ENCODE measurements around the gene OCEL1.

The OCEL1 gene

DNA sequence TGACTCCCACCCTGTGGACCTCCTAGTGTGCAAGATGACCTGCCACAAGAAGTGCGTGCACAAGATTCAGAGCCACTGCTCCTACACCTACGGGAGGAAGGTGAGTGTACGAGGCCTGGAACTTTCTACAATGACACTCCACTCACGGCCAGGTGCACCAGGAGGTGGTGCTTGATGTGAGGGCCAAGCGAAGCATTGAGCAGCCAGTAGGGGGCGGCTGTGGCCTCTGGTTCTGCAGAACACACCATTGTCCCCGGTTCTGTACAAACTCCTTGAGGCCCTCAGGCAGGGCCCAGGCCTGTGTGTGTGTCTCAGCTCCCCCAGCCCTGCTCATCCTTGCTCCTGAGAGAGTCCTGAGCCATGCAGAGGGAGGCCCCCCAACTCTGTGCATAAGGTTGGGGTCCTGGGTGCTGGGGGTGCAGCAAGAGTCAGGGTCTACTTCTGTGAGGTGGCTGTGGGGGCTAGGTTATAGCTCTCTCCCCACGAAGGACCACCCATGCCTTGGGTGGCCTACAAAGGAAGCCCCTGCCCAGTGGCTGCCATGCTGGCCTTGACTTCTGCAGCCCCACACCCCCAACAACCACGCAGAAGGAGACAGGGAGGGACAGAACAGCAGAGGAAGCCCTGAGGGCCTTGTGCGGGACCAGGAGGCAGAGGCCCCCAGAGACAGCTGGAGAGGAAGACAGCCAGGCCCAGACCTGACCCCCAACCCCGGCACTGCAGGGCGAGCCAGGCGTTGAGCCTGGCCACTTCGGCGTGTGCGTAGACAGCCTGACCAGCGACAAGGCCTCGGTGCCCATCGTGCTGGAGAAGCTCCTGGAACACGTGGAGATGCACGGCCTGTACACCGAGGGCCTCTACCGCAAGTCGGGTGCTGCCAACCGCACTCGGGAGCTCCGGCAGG is 20.5 kb upstream of the OCEL1 start:
- TF ChIP-seq POLR2A (IDR thresholded peaks at IDR 0.05; ENCODE audit: extremely low read depth, insufficient read length) (no peak), MYC (IDR thresholded peaks at IDR 0.05; ENCODE audit: low read depth, low read length) (no peak)
- TF ChIP-seq, protein P1, sequence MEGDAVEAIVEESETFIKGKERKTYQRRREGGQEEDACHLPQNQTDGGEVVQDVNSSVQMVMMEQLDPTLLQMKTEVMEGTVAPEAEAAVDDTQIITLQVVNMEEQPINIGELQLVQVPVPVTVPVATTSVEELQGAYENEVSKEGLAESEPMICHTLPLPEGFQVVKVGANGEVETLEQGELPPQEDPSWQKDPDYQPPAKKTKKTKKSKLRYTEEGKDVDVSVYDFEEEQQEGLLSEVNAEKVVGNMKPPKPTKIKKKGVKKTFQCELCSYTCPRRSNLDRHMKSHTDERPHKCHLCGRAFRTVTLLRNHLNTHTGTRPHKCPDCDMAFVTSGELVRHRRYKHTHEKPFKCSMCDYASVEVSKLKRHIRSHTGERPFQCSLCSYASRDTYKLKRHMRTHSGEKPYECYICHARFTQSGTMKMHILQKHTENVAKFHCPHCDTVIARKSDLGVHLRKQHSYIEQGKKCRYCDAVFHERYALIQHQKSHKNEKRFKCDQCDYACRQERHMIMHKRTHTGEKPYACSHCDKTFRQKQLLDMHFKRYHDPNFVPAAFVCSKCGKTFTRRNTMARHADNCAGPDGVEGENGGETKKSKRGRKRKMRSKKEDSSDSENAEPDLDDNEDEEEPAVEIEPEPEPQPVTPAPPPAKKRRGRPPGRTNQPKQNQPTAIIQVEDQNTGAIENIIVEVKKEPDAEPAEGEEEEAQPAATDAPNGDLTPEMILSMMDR (IDR thresholded peaks at IDR 0.05; ENCODE audit: low read depth, low read length), result peak; percentile 83
- TF ChIP-seq, protein P2, sequence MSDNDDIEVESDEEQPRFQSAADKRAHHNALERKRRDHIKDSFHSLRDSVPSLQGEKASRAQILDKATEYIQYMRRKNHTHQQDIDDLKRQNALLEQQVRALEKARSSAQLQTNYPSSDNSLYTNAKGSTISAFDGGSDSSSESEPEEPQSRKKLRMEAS (IDR thresholded peaks at IDR 0.05; ENCODE audit: low read depth, low read length), result no peak
- peak; percentile 67 for DNase-seq (ENCODE audit: low read depth)
- H3K4me3 ChIP-seq (ENCODE audit: low read depth, low read length), result no peak overlapping the region

DNA sequence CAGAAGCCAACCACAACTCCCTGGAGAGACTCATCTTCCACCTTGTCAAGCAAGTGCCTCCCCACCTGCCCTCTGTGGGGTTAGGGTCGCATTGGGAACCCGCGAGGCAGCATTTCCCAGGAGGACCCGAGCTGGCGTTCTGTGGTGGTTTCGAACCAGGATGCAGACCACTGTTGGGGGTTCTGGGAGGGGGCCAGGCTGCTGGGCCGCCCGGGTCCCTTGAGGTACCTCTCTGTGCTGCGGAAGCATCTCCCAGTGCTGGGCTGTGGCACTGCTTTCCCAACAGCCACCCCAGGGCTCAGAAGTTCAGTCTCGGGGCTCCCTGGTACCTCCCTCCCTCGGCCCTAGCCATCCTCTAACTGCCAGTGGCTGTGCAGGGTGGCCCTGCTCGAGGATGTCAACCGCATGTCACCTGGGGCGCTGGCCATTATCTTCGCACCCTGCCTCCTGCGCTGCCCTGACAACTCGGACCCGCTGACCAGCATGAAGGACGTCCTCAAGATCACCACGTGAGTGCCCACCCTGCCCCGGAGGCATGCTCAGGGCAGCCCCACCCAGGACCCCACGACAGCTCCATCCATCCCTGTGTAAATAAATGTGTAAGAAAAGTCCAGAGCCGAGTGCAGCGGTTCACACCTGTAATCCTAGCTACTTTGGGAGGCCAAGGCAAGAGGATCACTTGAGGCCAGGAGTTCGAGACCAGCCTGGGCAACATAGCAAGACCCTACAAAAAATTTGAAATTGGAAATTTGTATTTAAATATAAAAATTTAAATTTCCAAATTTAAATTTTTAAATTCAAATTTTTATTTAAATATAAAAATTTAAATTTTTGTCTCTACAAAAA is 19.1 kb upstream of the OCEL1 start:
- no peak for DNase-seq (ENCODE audit: low read depth)
- TF ChIP-seq, protein P1 (IDR thresholded peaks at IDR 0.05; ENCODE audit: low read depth, low read length), result no peak
- TF ChIP-seq, protein P2 (IDR thresholded peaks at IDR 0.05; ENCODE audit: low read depth, low read length), result no peak
- TF ChIP-seq MYC (IDR thresholded peaks at IDR 0.05; ENCODE audit: low read depth, low read length) (no peak), POLR2A (IDR thresholded peaks at IDR 0.05; ENCODE audit: extremely low read depth, insufficient read length) (no peak)
- H3K4me3 ChIP-seq (ENCODE audit: low read depth, low read length), result no peak overlapping the region

DNA sequence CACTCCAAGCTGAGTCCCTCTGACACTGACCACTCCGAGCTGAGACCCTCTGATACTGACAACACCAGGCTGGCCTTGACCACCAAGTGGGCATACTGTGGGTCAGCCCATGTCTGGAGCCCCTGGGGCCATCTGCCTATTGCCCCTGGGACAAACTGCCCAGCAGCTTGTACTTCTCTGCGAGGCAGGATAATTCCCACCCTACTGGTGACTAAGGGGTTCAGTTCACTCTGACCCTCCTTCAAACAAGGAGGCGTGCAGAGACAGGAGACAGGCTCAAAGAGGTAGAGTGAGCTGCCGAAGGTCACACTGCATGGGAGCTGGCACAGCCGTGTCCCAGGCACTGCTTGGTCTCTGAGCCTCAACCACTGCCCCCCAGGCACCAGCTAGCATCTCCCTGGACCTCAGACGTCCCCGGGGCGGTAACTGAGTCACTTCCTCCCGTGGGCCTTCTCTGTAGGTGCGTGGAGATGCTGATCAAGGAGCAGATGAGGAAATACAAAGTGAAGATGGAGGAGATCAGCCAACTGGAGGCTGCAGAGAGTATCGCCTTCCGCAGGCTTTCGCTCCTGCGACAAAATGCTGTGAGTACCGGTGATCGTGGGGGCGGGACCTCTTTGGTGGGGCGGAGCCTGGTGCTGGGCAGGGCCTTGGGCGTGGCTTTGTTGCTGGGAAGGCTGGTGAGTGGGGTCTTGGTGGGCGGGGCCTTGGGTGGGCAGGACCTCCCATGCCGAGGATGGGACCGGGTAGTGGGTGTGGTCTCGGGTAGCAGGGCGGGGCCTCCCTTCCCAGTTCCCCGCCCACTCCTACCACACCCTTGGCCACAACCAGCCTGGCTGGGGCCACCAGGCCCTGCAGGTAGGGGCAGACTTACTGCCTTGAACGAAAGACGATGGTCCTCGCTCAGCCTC is 16.6 kb upstream of the OCEL1 start:
- H3K4me3 ChIP-seq (ENCODE audit: low read depth, low read length), result no peak overlapping the region
- TF ChIP-seq, protein P2 (IDR thresholded peaks at IDR 0.05; ENCODE audit: low read depth, low read length), result no peak
- TF ChIP-seq MYC (IDR thresholded peaks at IDR 0.05; ENCODE audit: low read depth, low read length) (no peak), POLR2A (IDR thresholded peaks at IDR 0.05; ENCODE audit: extremely low read depth, insufficient read length) (no peak)
- TF ChIP-seq, protein P1 (IDR thresholded peaks at IDR 0.05; ENCODE audit: low read depth, low read length), result no peak
- peak; percentile 76 for DNase-seq (ENCODE audit: low read depth)

DNA sequence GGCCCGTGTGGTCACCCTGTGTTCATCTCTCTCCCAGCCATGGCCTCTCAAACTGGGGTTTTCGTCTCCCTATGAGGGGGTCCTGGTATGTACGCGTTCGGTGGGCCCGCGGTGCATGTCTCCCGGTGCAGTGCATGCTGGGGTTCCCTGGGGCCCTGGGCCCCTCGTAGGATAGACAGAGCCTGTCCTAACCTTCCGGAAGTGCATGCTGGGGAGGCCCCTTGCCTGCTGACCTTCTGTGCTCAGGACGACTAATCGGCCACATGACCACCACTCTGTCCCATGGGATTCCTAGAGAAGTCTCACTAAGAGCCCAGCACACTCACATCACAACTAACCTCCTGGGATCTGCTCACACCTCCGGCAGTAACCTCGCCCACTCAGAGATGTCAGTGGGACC is 15.7 kb upstream of the OCEL1 start:
- no peak for DNase-seq (ENCODE audit: low read depth)
- no peak overlapping the region for H3K4me3 ChIP-seq (ENCODE audit: low read depth, low read length)
- no peak for TF ChIP-seq POLR2A (IDR thresholded peaks at IDR 0.05; ENCODE audit: extremely low read depth, insufficient read length)
- TF ChIP-seq, protein P2 (IDR thresholded peaks at IDR 0.05; ENCODE audit: low read depth, low read length), result no peak

DNA sequence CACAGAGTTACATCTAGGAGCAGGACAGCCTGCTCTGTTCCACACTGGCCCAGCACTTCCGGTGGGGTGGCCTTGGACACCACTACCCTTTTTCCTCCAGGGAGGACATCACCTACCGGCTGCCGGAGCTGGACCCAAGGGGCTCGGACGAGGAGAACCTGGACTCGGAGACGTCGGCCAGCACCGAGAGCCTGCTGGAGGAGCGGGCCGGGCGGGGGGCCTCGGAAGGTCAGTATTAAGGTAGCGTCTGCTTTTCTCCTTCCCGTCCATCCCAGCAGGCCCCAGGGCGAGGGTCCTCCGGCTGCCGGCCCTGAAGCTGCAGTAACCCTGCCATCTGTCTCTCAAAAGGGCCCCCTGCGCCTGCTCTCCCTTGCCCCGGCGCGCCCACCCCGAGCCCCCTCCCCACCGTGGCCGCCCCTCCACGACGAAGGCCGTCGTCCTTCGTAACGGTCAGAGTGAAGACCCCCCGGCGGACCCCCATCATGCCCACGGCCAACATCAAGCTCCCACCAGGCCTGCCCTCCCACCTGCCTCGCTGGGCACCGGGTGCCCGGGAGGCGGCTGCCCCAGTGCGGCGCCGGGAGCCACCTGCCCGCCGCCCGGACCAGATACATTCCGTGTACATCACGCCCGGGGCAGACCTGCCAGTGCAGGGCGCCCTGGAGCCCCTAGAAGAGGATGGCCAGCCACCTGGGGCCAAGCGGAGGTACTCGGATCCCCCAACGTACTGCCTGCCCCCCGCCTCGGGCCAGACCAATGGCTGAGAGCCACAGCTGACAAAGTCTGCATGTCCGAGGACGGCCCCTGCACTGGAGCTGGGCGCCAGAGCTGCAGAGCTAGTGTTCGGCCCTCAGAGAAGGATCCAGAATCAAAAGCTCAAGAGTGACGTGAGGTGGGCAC is 14.2 kb upstream of the OCEL1 start:
- no peak overlapping the region for H3K4me3 ChIP-seq (ENCODE audit: low read depth, low read length)
- TF ChIP-seq MYC (IDR thresholded peaks at IDR 0.05; ENCODE audit: low read depth, low read length) (no peak), POLR2A (IDR thresholded peaks at IDR 0.05; ENCODE audit: extremely low read depth, insufficient read length) (no peak)
- TF ChIP-seq, protein P1 (IDR thresholded peaks at IDR 0.05; ENCODE audit: low read depth, low read length), result no peak
- TF ChIP-seq, protein P2 (IDR thresholded peaks at IDR 0.05; ENCODE audit: low read depth, low read length), result no peak
- DNase-seq (ENCODE audit: low read depth), result no peak
